ENCODE results near the gene ADNP. TPM values are rescaled to one million over a fixed set of nuclear protein-coding genes. Genes with fewer than 3 reads are reported as not detected.
A peak's percentile ranks its signal among the peaks of the same experiment; 100 is the strongest.

The ADNP gene
- total and polyA plus RNA-seq, 2 experiments from 2014 or later, result 95.0 to 106 TPM

DNA sequence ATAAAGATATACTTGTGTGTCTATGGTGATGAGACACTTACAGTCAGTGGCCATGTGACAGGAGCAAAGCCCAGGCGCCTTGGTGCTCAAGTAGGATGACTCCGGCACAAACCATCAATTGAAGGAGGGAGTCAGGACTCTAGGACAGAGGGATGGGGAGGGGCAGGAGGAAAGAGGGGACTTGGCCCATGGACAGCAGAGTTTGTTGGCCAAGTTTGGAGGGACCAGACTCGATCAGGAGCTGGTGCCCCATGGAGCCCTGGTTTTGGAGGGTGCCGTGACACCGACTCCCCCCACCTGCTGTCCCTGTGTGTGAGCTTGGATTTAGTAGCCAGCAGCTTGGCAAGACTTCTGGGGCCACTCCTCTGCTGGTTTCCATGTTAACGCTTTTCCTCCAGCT, 66.1 kb downstream of the ADNP start (continued):
- TF ChIP-seq, protein P1, sequence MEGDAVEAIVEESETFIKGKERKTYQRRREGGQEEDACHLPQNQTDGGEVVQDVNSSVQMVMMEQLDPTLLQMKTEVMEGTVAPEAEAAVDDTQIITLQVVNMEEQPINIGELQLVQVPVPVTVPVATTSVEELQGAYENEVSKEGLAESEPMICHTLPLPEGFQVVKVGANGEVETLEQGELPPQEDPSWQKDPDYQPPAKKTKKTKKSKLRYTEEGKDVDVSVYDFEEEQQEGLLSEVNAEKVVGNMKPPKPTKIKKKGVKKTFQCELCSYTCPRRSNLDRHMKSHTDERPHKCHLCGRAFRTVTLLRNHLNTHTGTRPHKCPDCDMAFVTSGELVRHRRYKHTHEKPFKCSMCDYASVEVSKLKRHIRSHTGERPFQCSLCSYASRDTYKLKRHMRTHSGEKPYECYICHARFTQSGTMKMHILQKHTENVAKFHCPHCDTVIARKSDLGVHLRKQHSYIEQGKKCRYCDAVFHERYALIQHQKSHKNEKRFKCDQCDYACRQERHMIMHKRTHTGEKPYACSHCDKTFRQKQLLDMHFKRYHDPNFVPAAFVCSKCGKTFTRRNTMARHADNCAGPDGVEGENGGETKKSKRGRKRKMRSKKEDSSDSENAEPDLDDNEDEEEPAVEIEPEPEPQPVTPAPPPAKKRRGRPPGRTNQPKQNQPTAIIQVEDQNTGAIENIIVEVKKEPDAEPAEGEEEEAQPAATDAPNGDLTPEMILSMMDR (conservative IDR thresholded peaks at IDR 0.05; ENCODE audit: low read depth in 2 of 2), result no peak
- TF ChIP-seq ZNF114 (CRISPR knock-in tag; IDR thresholded peaks at IDR 0.05), result no peak
- TF ChIP-seq, protein P2, sequence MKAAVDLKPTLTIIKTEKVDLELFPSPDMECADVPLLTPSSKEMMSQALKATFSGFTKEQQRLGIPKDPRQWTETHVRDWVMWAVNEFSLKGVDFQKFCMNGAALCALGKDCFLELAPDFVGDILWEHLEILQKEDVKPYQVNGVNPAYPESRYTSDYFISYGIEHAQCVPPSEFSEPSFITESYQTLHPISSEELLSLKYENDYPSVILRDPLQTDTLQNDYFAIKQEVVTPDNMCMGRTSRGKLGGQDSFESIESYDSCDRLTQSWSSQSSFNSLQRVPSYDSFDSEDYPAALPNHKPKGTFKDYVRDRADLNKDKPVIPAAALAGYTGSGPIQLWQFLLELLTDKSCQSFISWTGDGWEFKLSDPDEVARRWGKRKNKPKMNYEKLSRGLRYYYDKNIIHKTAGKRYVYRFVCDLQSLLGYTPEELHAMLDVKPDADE (IDR thresholded peaks at IDR 0.05), result no peak
- no peak for TF ChIP-seq NANOG (IDR thresholded peaks at IDR 0.05; ENCODE audit: borderline replicate concordance)
- TF ChIP-seq, protein P3, sequence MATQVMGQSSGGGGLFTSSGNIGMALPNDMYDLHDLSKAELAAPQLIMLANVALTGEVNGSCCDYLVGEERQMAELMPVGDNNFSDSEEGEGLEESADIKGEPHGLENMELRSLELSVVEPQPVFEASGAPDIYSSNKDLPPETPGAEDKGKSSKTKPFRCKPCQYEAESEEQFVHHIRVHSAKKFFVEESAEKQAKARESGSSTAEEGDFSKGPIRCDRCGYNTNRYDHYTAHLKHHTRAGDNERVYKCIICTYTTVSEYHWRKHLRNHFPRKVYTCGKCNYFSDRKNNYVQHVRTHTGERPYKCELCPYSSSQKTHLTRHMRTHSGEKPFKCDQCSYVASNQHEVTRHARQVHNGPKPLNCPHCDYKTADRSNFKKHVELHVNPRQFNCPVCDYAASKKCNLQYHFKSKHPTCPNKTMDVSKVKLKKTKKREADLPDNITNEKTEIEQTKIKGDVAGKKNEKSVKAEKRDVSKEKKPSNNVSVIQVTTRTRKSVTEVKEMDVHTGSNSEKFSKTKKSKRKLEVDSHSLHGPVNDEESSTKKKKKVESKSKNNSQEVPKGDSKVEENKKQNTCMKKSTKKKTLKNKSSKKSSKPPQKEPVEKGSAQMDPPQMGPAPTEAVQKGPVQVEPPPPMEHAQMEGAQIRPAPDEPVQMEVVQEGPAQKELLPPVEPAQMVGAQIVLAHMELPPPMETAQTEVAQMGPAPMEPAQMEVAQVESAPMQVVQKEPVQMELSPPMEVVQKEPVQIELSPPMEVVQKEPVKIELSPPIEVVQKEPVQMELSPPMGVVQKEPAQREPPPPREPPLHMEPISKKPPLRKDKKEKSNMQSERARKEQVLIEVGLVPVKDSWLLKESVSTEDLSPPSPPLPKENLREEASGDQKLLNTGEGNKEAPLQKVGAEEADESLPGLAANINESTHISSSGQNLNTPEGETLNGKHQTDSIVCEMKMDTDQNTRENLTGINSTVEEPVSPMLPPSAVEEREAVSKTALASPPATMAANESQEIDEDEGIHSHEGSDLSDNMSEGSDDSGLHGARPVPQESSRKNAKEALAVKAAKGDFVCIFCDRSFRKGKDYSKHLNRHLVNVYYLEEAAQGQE (IDR thresholded peaks at IDR 0.05; ENCODE audit: unreplicated experiment), result no peak
- no peak for TF ChIP-seq EZH2phosphoT487 (IDR thresholded peaks at IDR 0.05; ENCODE audit: unreplicated experiment)
- TF ChIP-seq STAT1 (IDR thresholded peaks at IDR 0.05; ENCODE audit: unreplicated experiment), result no peak
- no peak for TF ChIP-seq CREB1 (CRISPR knock-in tag; IDR thresholded peaks at IDR 0.05; ENCODE audit: low read depth)

DNA sequence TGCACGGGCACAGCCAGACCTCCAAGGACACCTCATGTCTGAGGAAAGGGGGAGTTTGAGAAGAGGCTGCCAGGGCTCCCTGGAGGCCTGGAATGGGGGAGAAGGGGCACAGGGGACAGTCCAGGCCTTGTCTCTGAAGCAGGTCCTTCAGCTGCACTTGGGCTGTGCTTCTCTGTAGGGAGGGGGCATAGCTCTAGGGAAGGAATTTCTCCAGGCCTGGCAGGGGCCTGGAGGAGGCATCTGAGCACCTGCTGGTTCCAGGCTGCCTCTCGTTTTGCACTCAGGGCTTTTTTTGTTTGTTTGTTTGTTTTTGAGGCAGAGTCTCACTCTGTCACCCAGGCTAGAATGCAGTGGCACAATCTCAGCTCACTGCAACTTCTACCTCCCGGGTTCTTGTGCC, 68.7 kb downstream of the ADNP start:
- 0 out of 2 replicates have a peak, but pooled peaks cover 5% of the 10 kb centered on the region for H3F3A ChIP-seq (replicated peaks; ENCODE audit: low read depth)
- Mint-ChIP-seq H3K9me3 (no peaks in the 10 kb centered on the region), H3K27ac (peak overlapping the region; percentile 17), H3K4me3 (no peak overlapping the region), H3K4me1 (peaks cover 30% of the 10 kb centered on the region), H3K36me3 (ENCODE audit: low read depth) (no peaks in the 10 kb centered on the region), H3K27me3 (ENCODE audit: insufficient read depth, low read depth, poor library complexity) (peaks cover 9% of the 10 kb centered on the region)
- H3K36me3 ChIP-seq (ENCODE audit: insufficient read depth), result no peaks in the 10 kb centered on the region
- peaks cover 15% of the 10 kb centered on the region; the same call in 1 of the 2 replicates for H3K4me1 ChIP-seq (ENCODE audit: insufficient read depth)
- 0 out of 2 replicates have a peak overlapping the region, but pooled peaks have one; percentile 43 for H3K4me2 ChIP-seq
- no peaks in the 10 kb centered on the region; the same call in 1 of the 2 replicates for H4K20me1 ChIP-seq (replicated peaks; ENCODE audit: insufficient read depth)
- no peaks in the 10 kb centered on the region for H3K9me2 ChIP-seq (ENCODE audit: insufficient read depth)
- H2AFZ ChIP-seq, result no peak overlapping the region
- DNase-seq (ENCODE audit: low spot score) (peak; percentile 48), ATAC-seq (peak; percentile 76)
- H3K79me2 ChIP-seq (replicated peaks; ENCODE audit: insufficient read depth), result no peaks in the 10 kb centered on the region
- no peaks in the 10 kb centered on the region for H3K27me3 ChIP-seq (ENCODE audit: insufficient read depth)
- H3K27ac ChIP-seq (ENCODE audit: low read depth), result 0 out of 2 replicates have a peak overlapping the region, but pooled peaks have one; percentile 32
- H3K4me3 ChIP-seq, result no peak overlapping the region
- TF ChIP-seq EZH2phosphoT487 (IDR thresholded peaks at IDR 0.05; ENCODE audit: unreplicated experiment) (no peak), EZH2 (IDR thresholded peaks at IDR 0.05; ENCODE audit: low read depth, unreplicated experiment) (no peak)
- TF ChIP-seq, protein P4, sequence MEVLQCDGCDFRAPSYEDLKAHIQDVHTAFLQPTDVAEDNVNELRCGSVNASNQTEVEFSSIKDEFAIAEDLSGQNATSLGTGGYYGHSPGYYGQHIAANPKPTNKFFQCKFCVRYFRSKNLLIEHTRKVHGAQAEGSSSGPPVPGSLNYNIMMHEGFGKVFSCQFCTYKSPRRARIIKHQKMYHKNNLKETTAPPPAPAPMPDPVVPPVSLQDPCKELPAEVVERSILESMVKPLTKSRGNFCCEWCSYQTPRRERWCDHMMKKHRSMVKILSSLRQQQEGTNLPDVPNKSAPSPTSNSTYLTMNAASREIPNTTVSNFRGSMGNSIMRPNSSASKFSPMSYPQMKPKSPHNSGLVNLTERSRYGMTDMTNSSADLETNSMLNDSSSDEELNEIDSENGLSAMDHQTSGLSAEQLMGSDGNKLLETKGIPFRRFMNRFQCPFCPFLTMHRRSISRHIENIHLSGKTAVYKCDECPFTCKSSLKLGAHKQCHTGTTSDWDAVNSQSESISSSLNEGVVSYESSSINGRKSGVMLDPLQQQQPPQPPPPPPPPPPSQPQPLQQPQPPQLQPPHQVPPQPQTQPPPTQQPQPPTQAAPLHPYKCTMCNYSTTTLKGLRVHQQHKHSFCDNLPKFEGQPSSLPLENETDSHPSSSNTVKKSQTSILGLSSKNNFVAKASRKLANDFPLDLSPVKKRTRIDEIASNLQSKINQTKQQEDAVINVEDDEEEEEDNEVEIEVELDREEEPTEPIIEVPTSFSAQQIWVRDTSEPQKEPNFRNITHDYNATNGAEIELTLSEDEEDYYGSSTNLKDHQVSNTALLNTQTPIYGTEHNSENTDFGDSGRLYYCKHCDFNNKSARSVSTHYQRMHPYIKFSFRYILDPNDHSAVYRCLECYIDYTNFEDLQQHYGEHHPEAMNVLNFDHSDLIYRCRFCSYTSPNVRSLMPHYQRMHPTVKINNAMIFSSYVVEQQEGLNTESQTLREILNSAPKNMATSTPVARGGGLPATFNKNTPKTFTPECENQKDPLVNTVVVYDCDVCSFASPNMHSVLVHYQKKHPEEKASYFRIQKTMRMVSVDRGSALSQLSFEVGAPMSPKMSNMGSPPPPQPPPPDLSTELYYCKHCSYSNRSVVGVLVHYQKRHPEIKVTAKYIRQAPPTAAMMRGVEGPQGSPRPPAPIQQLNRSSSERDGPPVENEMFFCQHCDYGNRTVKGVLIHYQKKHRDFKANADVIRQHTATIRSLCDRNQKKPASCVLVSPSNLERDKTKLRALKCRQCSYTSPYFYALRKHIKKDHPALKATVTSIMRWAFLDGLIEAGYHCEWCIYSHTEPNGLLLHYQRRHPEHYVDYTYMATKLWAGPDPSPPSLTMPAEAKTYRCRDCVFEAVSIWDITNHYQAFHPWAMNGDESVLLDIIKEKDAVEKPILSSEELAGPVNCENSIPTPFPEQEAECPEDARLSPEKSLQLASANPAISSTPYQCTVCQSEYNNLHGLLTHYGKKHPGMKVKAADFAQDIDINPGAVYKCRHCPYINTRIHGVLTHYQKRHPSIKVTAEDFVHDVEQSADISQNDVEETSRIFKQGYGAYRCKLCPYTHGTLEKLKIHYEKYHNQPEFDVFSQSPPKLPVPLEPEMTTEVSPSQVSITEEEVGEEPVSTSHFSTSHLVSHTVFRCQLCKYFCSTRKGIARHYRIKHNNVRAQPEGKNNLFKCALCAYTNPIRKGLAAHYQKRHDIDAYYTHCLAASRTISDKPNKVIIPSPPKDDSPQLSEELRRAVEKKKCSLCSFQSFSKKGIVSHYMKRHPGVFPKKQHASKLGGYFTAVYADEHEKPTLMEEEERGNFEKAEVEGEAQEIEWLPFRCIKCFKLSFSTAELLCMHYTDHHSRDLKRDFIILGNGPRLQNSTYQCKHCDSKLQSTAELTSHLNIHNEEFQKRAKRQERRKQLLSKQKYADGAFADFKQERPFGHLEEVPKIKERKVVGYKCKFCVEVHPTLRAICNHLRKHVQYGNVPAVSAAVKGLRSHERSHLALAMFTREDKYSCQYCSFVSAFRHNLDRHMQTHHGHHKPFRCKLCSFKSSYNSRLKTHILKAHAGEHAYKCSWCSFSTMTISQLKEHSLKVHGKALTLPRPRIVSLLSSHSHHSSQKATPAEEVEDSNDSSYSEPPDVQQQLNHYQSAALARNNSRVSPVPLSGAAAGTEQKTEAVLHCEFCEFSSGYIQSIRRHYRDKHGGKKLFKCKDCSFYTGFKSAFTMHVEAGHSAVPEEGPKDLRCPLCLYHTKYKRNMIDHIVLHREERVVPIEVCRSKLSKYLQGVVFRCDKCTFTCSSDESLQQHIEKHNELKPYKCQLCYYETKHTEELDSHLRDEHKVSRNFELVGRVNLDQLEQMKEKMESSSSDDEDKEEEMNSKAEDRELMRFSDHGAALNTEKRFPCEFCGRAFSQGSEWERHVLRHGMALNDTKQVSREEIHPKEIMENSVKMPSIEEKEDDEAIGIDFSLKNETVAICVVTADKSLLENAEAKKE (CRISPR knock-in tag; IDR thresholded peaks at IDR 0.05), result no peak
